Uterus (tissue), 4 donors: ENCODE measurements around the gene PLCG1. TPM values are rescaled to one million over a fixed set of nuclear protein-coding genes. Genes with fewer than 3 reads are reported as not detected.

Experiments used
- DNase-seq, 2 donors: peaks; one replicate each; pipeline ENCODE4 v3.0.0-alpha.2; 2019 to 2020
- H3K27ac ChIP-seq, 2 donors: fragments of 200-600 bp; sonication (generic); 1 replicate in 1 of 2; 2 replicates in 1 of 2; pipeline ENCODE4 v1.5.1; 2016 to 2018
- H3K27me3 ChIP-seq, 2 donors: fragments of 200-600 bp; sonication (generic); one replicate each; pipeline ENCODE4 v1.5.1; 2018 to 2019; ENCODE audit warnings: control low read depth in 1 of 2
- H3K36me3 ChIP-seq, 2 donors: fragments of 200-600 bp; sonication (generic); one replicate each; pipeline ENCODE4 v1.5.1; 2019; ENCODE audit warnings: control low read depth in 1 of 2
- H3K4me1 ChIP-seq, 2 donors: fragments of 200-600 bp; sonication (generic); one replicate each; pipeline ENCODE4 v1.5.1; 2018 to 2019; ENCODE audit warnings: control low read depth in 1 of 2
- H3K4me3 ChIP-seq, 2 donors: fragments of 200-600 bp; sonication (generic); 1 replicate in 1 of 2; 2 replicates in 1 of 2; pipeline ENCODE4 v1.5.1; 2018 to 2019; ENCODE audit warnings: mild to moderate bottlenecking in 1 of 2
- H3K9me3 ChIP-seq, 2 donors: fragments of 200-600 bp; sonication (generic); one replicate each; pipeline ENCODE4 v1.5.1; 2019; ENCODE audit warnings: control low read depth in 1 of 2
- CTCF ChIP-seq, 4 experiments: fragments of 200-600 bp in 2 of 4; fragments of 450-650 bp in 2 of 4; sonication (generic) in 2 of 4; IDR thresholded peaks; one replicate each; pipeline ENCODE4 v1.5.1; 2016 to 2019; ENCODE audit warnings: antibody characterized with exemption in 4 of 4, mild to moderate bottlenecking in 2 of 4, moderate library complexity in 1 of 4
- POLR2A ChIP-seq, 2 donors: fragments of 450-650 bp; IDR thresholded peaks; one replicate each; pipeline ENCODE4 v1.6.1; 2016; ENCODE audit warnings: antibody characterized with exemption in 2 of 2, mild to moderate bottlenecking in 1 of 2, moderate library complexity in 1 of 2
- intact Hi-C: fragments of 100-400 bp; cut with DNase I; formaldehyde crosslinking; loops from one replicate; pipeline ENCODE4 v1.15.1; 2023; ENCODE audit warnings: low total_unique reads
- total RNA-seq, 4 donors: library from RNA; depleted of rRNA in 3 of 4; stranded (reverse); fragments of >200 nt in 3 of 4; gene quantifications; one replicate each; pipeline versions ENCODE4 v1.1.0 to v1.2.4, GENCODE V29; 2014 to 2023
- donor health status: DM: yes; HTN: yes; CAD: no.

Gene PLCG1
- total RNA-seq, 4 donors from 2014 or later = 38.8 to 180 (median 138) TPM

GRCh38 chr20:41185013-41185757 is 47.8 kb downstream of the PLCG1 start:
- no peak overlapping the region for H3K27ac ChIP-seq
- H3K4me1 ChIP-seq = no peaks in the 10 kb centered on the region
- H3K4me3 ChIP-seq = no peak overlapping the region
- H3K27me3 ChIP-seq = no peaks in the 10 kb centered on the region
- H3K36me3 ChIP-seq = no peaks in the 10 kb centered on the region
- no peak for TF ChIP-seq POLR2A (IDR thresholded peaks at IDR 0.05)
- no peak for TF ChIP-seq CTCF (IDR thresholded peaks at IDR 0.05)
- H3K9me3 ChIP-seq = peaks cover 0 to 3% of the 10 kb centered on the region in 2 donors
- intact Hi-C loops = no loop called here
- DNase-seq = no peak

GRCh38 chr20:41187668-41188067 is 50.3 kb downstream of the PLCG1 start:
- H3K27me3 ChIP-seq = no peaks in the 10 kb centered on the region
- intact Hi-C loops = no loop called here
- no peak overlapping the region for H3K27ac ChIP-seq
- no peaks in the 10 kb centered on the region for H3K36me3 ChIP-seq
- TF ChIP-seq CTCF (IDR thresholded peaks at IDR 0.05) (no peak), POLR2A (IDR thresholded peaks at IDR 0.05) (no peak)
- H3K4me1 ChIP-seq = no peaks in the 10 kb centered on the region
- no peak for DNase-seq
- H3K9me3 ChIP-seq = peaks cover 0 to 17% of the 10 kb centered on the region in 2 donors
- no peak overlapping the region for H3K4me3 ChIP-seq

- no peak overlapping the region for H3K27ac ChIP-seq
- H3K4me3 ChIP-seq = no peak overlapping the region
- no peaks in the 10 kb centered on the region for H3K4me1 ChIP-seq
- intact Hi-C loops = no loop called here
- peaks cover 0 to 21% of the 10 kb centered on the region in 2 donors for H3K9me3 ChIP-seq
- no peak for DNase-seq
- H3K27me3 ChIP-seq = no peaks in the 10 kb centered on the region
- H3K36me3 ChIP-seq = no peaks in the 10 kb centered on the region
- TF ChIP-seq CTCF (IDR thresholded peaks at IDR 0.05) = no peak
- no peak for TF ChIP-seq POLR2A (IDR thresholded peaks at IDR 0.05)
Measured at GRCh38 chr20:41191562-41192500, 54.5 kb downstream of the PLCG1 start.

GRCh38 chr20:41192575-41192974 is 55.2 kb downstream of the PLCG1 start:
- no peak for DNase-seq
- Histone ChIP-seq H3K9me3 (peaks cover 0 to 21% of the 10 kb centered on the region in 2 donors), H3K27ac (no peak overlapping the region)

More at GRCh38 chr20:41192575-41192974, 55.2 kb downstream of the PLCG1 start:
- Histone ChIP-seq H3K36me3 (no peaks in the 10 kb centered on the region), H3K4me3 (no peak overlapping the region), H3K27me3 (no peaks in the 10 kb centered on the region), H3K4me1 (no peaks in the 10 kb centered on the region)
- intact Hi-C loops = no loop called here
- TF ChIP-seq CTCF (IDR thresholded peaks at IDR 0.05) = no peak
- TF ChIP-seq POLR2A (IDR thresholded peaks at IDR 0.05) = no peak
